IMR-90 (cell line): ENCODE data around the gene TMEM121B.

Experiments
- CTCF ChIP-seq: conservative IDR thresholded peaks from 2 replicates; pipeline ENCODE4 v1.5.1; 2012; ENCODE audit warnings: mild to moderate bottlenecking, low read depth, low read length, improper control_type of control experiment
- ELK1 ChIP-seq: fragments of 150-350 bp; IDR thresholded peaks from 2 replicates; pipeline ENCODE4 v1.6.1; 2016; ENCODE audit warnings: low read depth, mild to moderate bottlenecking, low read length, moderate library complexity, borderline replicate concordance
- FOS ChIP-seq: fragments of 150-350 bp; IDR thresholded peaks from 2 replicates; pipeline ENCODE4 v1.6.1; 2016; ENCODE audit warnings: low read depth, low read length
- MXI1 ChIP-seq: IDR thresholded peaks from 2 replicates; pipeline ENCODE4 v1.6.1; 2012; ENCODE audit warnings: low read depth, mild to moderate bottlenecking, low read length, moderate library complexity, borderline replicate concordance

GRCh38 chr22:17079572-17079971 is 41.6 kb downstream of the TMEM121B start:
- TF ChIP-seq CTCF (no peak), MXI1 (no peak), ELK1 (no peak), FOS (no peak)
